GM18873 (cell line): ENCODE data around the gene GCLC.
"Not testable (repeated sequence)": the region's sequence is repeated elsewhere in the genome, so short reads cannot be mapped to it uniquely, and the experiment has no call there.

Source experiments
- ATAC-seq: cut with Tn5 transposase; IDR thresholded peaks from one replicate; pipeline ENCODE4 v1.9.1; 2021; ENCODE audit warnings: mild to moderate bottlenecking, moderate library complexity, moderate number of reproducible peaks; ENCODE audit not compliant: unreplicated experiment, low FRiP score

GCLC gene

GRCh38 chr6:53495506-53496499 is 49.1 kb downstream of the GCLC start:
- no peak for ATAC-seq

GRCh38 chr6:53494076-53494475 is 50.8 kb downstream of the GCLC start:
- ATAC-seq: no peak

GRCh38 chr6:53493635-53494025 is 51.3 kb downstream of the GCLC start:
- no peak for ATAC-seq

- no peak for ATAC-seq
These were observed 51.9 kb downstream of the GCLC start for GRCh38 chr6:53492860-53493634.

GRCh38 chr6:53487080-53487479 is 57.8 kb downstream of the GCLC start:
- ATAC-seq: no peak

- no peak for ATAC-seq
These were observed 58.2 kb downstream of the GCLC start for GRCh38 chr6:53486679-53487078.

GRCh38 chr6:53484476-53485280 is 60.2 kb downstream of the GCLC start:
- no peak for ATAC-seq

GRCh38 chr6:53483423-53484353 is 61.2 kb downstream of the GCLC start:
- ATAC-seq: no peak

GRCh38 chr6:53481323-53481722 is 63.6 kb downstream of the GCLC start:
- no peak for ATAC-seq

- ATAC-seq: not testable (repeated sequence)
These were observed 64.1 kb downstream of the GCLC start for GRCh38 chr6:53480774-53481173.

GRCh38 chr6:53479871-53480270 is 65.0 kb downstream of the GCLC start:
- no peak for ATAC-seq

- ATAC-seq: no peak
These were observed 67.9 kb downstream of the GCLC start for GRCh38 chr6:53476964-53477363.

GRCh38 chr6:53474010-53474409 is 70.9 kb downstream of the GCLC start:
- ATAC-seq: no peak

GRCh38 chr6:53469163-53469562 is 75.7 kb downstream of the GCLC start:
- ATAC-seq: no peak

GRCh38 chr6:53466257-53466656 is 78.6 kb downstream of the GCLC start:
- ATAC-seq: no peak

- ATAC-seq: no peak
These were observed 79.2 kb downstream of the GCLC start for GRCh38 chr6:53465732-53466131.

- ATAC-seq: no peak
These were observed 79.9 kb downstream of the GCLC start for GRCh38 chr6:53464927-53465460.

GRCh38 chr6:53464483-53464882 is 80.4 kb downstream of the GCLC start:
- ATAC-seq: no peak

GRCh38 chr6:53461696-53462095 is 83.2 kb downstream of the GCLC start:
- no peak for ATAC-seq
